Measurements from ENCODE around the gene RPS6KA1. TPM values are rescaled to one million over a fixed set of nuclear protein-coding genes. Genes with fewer than 3 reads are reported as not detected.
A peak's percentile ranks its signal among the peaks of the same experiment; 100 is the strongest.

The RPS6KA1 gene
- total and polyA plus RNA-seq, 10 of the 15 experiments (the other 5 are each of a cell fraction or from before 2014, with no cell fraction given): 5.0 to 136 (median 91.5) TPM

DNA sequence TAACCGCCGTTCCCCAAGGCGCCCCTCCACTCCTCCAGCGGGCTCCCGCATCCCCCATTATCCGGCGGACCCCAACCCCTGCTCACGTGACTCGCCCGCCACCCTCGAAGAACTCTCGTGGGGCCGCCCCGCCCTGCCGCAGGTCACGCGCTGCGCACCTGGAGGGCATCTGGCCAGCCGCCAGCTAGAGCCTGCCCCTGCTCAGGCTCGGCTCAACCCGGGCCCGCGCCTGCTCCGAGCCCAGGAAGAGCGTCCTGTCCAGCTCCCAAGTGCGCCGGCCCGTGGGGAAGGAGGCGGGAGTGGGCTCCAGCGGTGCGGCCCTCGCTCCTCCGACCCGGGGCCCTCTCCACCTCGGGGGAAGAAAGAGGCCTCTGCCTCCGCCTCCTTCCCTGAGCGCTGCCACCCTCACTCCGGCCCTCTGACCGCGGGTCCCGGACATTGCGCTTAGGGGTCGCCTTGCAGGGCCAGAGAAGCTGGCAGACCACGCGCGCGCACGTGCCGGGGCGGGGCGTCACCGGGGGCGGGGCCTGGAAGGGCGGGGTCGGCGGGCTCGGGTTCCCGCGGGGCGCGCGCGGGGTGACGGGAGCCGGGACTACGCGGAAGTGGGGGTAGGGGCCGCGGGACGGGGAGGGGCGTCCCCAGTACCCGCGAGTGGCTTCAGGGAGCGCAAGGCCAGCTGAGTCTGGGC lies 28.9 kb upstream of the RPS6KA1 start (continued):
- TF ChIP-seq, protein P1, sequence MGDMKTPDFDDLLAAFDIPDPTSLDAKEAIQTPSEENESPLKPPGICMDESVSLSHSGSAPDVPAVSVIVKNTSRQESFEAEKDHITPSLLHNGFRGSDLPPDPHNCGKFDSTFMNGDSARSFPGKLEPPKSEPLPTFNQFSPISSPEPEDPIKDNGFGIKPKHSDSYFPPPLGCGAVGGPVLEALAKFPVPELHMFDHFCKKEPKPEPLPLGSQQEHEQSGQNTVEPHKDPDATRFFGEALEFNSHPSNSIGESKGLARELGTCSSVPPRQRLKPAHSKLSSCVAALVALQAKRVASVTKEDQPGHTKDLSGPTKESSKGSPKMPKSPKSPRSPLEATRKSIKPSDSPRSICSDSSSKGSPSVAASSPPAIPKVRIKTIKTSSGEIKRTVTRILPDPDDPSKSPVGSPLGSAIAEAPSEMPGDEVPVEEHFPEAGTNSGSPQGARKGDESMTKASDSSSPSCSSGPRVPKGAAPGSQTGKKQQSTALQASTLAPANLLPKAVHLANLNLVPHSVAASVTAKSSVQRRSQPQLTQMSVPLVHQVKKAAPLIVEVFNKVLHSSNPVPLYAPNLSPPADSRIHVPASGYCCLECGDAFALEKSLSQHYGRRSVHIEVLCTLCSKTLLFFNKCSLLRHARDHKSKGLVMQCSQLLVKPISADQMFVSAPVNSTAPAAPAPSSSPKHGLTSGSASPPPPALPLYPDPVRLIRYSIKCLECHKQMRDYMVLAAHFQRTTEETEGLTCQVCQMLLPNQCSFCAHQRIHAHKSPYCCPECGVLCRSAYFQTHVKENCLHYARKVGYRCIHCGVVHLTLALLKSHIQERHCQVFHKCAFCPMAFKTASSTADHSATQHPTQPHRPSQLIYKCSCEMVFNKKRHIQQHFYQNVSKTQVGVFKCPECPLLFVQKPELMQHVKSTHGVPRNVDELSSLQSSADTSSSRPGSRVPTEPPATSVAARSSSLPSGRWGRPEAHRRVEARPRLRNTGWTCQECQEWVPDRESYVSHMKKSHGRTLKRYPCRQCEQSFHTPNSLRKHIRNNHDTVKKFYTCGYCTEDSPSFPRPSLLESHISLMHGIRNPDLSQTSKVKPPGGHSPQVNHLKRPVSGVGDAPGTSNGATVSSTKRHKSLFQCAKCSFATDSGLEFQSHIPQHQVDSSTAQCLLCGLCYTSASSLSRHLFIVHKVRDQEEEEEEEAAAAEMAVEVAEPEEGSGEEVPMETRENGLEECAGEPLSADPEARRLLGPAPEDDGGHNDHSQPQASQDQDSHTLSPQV (IDR thresholded peaks at IDR 0.05): 0 out of 2 replicates have a peak, but pooled peaks have one; percentile 14
- TF ChIP-seq KAT2A (conservative IDR thresholded peaks at IDR 0.05; ENCODE audit: control insufficient read depth, low read depth, low read length) (no peak), MYB (IDR thresholded peaks at IDR 0.05; ENCODE audit: borderline replicate concordance, low read depth, low read length) (no peak), RFX5 (IDR thresholded peaks at IDR 0.05; ENCODE audit: low read depth, low read length) (no peak), TCF12 (IDR thresholded peaks at IDR 0.05; ENCODE audit: low read depth, low read length) (no peak), HDAC6 (IDR thresholded peaks at IDR 0.05; ENCODE audit: unreplicated experiment) (no peak), NR2C1 (IDR thresholded peaks at IDR 0.05) (0 out of 2 replicates have a peak, but pooled peaks have one; percentile 10), MTA3 (IDR thresholded peaks at IDR 0.05; ENCODE audit: borderline replicate concordance, low read length) (no peak), IKZF1 (conservative IDR thresholded peaks at IDR 0.05) (peak; percentile 85), ASH2L (IDR thresholded peaks at IDR 0.05; ENCODE audit: borderline replicate concordance, low read depth) (no peak), TCF7 (IDR thresholded peaks at IDR 0.05; ENCODE audit: borderline replicate concordance) (no peak), HDAC2 (IDR thresholded peaks at IDR 0.05) (no peak), PAX8 (IDR thresholded peaks at IDR 0.05) (no peak)
- TF ChIP-seq, protein P2, sequence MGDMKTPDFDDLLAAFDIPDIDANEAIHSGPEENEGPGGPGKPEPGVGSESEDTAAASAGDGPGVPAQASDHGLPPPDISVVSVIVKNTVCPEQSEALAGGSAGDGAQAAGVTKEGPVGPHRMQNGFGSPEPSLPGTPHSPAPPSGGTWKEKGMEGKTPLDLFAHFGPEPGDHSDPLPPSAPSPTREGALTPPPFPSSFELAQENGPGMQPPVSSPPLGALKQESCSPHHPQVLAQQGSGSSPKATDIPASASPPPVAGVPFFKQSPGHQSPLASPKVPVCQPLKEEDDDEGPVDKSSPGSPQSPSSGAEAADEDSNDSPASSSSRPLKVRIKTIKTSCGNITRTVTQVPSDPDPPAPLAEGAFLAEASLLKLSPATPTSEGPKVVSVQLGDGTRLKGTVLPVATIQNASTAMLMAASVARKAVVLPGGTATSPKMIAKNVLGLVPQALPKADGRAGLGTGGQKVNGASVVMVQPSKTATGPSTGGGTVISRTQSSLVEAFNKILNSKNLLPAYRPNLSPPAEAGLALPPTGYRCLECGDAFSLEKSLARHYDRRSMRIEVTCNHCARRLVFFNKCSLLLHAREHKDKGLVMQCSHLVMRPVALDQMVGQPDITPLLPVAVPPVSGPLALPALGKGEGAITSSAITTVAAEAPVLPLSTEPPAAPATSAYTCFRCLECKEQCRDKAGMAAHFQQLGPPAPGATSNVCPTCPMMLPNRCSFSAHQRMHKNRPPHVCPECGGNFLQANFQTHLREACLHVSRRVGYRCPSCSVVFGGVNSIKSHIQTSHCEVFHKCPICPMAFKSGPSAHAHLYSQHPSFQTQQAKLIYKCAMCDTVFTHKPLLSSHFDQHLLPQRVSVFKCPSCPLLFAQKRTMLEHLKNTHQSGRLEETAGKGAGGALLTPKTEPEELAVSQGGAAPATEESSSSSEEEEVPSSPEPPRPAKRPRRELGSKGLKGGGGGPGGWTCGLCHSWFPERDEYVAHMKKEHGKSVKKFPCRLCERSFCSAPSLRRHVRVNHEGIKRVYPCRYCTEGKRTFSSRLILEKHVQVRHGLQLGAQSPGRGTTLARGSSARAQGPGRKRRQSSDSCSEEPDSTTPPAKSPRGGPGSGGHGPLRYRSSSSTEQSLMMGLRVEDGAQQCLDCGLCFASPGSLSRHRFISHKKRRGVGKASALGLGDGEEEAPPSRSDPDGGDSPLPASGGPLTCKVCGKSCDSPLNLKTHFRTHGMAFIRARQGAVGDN (IDR thresholded peaks at IDR 0.05): peak; percentile 61; the same call in 1 of the 2 replicates
- TF ChIP-seq, protein P3, sequence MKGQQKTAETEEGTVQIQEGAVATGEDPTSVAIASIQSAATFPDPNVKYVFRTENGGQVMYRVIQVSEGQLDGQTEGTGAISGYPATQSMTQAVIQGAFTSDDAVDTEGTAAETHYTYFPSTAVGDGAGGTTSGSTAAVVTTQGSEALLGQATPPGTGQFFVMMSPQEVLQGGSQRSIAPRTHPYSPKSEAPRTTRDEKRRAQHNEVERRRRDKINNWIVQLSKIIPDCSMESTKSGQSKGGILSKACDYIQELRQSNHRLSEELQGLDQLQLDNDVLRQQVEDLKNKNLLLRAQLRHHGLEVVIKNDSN (IDR thresholded peaks at IDR 0.05; ENCODE audit: borderline replicate concordance, extremely low read length, insufficient read depth, low read depth, low read length): peak; percentile 90
- TF ChIP-seq, protein P4, sequence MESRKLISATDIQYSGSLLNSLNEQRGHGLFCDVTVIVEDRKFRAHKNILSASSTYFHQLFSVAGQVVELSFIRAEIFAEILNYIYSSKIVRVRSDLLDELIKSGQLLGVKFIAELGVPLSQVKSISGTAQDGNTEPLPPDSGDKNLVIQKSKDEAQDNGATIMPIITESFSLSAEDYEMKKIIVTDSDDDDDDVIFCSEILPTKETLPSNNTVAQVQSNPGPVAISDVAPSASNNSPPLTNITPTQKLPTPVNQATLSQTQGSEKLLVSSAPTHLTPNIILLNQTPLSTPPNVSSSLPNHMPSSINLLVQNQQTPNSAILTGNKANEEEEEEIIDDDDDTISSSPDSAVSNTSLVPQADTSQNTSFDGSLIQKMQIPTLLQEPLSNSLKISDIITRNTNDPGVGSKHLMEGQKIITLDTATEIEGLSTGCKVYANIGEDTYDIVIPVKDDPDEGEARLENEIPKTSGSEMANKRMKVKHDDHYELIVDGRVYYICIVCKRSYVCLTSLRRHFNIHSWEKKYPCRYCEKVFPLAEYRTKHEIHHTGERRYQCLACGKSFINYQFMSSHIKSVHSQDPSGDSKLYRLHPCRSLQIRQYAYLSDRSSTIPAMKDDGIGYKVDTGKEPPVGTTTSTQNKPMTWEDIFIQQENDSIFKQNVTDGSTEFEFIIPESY (IDR thresholded peaks at IDR 0.05): no peak
- TF ChIP-seq, protein P5, sequence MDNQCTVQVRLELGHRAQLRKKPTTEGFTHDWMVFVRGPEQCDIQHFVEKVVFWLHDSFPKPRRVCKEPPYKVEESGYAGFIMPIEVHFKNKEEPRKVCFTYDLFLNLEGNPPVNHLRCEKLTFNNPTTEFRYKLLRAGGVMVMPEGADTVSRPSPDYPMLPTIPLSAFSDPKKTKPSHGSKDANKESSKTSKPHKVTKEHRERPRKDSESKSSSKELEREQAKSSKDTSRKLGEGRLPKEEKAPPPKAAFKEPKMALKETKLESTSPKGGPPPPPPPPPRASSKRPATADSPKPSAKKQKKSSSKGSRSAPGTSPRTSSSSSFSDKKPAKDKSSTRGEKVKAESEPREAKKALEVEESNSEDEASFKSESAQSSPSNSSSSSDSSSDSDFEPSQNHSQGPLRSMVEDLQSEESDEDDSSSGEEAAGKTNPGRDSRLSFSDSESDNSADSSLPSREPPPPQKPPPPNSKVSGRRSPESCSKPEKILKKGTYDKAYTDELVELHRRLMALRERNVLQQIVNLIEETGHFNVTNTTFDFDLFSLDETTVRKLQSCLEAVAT (IDR thresholded peaks at IDR 0.05): 0 out of 2 replicates have a peak, but pooled peaks have one; percentile 19
